GM21619 (cell line): Measurements from ENCODE around the gene NOS1AP.

Source experiments
- ATAC-seq: cut with Tn5 transposase; IDR thresholded peaks from one replicate; pipeline ENCODE4 v1.9.1; 2021; ENCODE audit not compliant: unreplicated experiment

NOS1AP gene

DNA sequence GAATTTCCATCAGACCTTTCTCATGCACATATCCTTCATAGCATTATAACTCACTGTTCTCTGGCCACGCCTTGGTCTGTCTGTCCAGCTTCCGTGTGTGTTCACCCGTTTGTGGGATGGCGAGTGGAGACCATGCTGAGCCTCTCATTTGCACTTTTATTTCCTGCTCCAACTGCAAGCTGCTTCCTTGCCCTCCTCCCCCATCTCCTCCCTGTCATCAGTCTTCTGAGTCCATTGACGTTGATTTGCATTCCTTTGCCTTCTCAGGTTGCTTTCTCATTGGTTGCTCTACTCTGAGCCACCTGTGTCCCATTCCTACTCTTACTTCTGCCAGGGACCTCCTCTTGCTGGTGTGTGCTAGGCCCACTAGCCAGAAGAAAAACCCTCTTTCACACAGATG, 146.4 kb downstream of the NOS1AP start:
- no peak for ATAC-seq

DNA sequence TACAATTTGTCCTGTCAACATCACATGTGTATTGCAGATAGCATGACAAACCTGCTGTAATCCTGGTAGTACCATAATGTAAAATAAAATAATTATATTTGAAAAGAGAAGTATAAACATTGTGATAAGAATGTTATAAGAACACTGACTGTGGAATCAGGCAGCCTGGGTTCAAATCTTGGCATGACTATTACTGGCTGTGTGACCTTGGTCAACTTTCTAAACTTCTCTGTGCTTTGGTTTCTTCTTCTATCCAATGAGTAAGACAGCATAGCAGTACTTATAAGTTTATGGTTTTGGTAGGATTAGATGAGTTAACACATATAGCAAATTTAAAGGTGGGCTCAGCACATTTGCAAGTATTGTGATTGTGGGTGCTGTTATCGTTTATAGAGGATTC, 147.1 kb downstream of the NOS1AP start:
- no peak for ATAC-seq

DNA sequence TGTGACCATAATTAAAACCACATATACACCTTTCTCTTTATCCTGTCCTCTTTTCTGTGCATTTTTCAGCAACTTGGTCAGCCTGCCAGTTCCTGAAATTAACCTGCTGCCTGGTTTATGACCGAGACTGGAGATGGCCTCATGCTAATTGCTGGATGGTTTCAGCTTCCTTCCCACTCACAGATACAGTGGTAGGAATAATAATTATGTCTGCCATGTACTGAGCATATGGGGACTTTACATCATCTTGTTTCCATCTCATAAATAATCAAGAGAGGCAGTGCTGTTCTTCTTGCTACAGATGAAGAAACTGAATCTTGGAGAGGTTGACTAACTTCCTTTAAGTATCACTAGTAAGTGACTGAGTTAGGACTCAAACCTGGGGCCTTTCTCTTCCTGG, 148.2 kb downstream of the NOS1AP start:
- ATAC-seq: no peak

- no peak for ATAC-seq
Measured at GRCh38 chr1:162218546-162218945, 149.1 kb downstream of the NOS1AP start.

- ATAC-seq: no peak
Measured at GRCh38 chr1:162218975-162219374, 149.5 kb downstream of the NOS1AP start.

DNA sequence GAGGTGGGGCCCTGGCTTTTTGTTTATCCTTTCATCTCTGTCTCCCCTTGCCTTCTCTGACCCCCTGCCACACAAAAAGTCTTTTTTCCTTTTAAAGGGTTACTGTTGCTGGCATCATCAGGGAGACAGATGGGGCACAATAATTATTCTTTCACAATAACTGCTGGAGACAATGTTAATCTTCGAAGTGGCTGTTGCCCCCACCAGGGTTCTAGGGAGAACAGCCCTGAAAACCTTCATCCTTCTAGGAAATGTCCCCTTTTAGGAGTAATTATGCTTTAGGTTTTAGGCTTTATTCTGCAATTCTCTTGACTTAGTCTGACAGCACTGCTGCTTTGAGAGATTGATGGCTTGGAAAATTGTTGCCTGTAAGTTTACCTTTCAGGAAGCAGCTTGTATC, 150.0 kb downstream of the NOS1AP start:
- ATAC-seq: no peak

DNA sequence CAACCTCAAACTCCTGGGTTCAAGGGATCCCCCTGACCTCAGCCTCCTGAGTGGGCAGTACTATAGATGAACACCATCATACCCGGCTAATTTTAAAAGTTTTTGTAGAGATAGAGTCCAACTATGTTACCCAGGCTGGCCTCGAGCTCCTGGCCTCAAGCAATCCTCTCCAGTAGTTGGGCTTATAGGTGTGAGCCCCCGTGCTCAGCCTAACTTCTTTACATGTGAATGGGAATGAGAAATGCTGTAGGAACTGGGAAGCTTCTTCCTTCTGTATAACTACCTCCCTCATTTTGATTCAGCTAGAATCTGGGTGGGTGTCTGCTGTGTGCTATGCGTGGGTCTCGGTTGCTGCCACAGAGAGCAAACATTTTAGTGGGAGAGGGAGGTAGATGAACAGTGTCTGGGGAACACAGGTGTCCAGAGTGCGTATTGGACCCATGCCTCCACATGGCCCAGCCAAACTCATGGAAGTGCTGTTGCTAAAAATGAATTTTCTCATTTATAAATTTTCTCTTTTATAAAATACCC, 150.6 kb downstream of the NOS1AP start:
- ATAC-seq: no peak

GRCh38 chr1:162222014-162222413, 152.5 kb downstream of the NOS1AP start:
- ATAC-seq: no peak

DNA sequence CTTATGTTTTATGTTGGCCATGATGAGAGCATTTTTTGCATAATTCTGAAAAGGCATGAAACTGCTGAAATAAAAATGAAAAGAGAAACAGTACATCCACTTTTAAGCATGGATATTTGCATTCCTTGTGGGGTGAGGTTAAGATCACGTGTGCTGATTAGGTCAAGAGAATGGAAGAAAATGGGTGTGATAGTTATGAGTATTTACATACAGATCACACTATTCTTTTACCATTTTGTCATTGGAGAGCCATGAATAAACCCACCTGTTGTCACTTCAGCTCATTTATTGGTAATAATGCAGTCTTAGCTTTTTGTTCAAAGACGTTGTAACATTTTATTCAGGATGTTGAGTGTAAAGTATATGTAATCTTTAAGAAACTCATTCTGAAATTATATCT, 153.2 kb downstream of the NOS1AP start:
- no peak for ATAC-seq

- ATAC-seq: no peak
Measured at GRCh38 chr1:162223488-162223887, 154.0 kb downstream of the NOS1AP start.

DNA sequence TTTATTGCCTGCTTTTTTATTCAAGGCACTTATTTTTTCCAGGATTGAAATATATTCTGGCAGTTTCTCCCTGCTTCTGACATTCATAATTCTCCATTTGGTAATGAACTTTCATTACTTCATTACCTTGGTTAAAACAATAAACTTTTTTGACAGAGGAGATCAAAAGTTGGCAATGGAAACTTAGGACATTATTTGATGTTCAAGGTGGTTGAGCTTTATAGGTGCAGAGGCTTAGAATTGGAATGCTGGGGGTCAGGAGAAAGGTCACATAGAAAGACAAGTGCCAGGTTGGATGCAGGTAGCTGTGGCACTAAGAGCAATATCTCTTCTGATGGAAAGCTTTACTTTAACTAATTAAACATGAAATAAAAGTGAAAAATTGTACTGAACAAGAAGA, 154.8 kb downstream of the NOS1AP start:
- no peak for ATAC-seq

DNA sequence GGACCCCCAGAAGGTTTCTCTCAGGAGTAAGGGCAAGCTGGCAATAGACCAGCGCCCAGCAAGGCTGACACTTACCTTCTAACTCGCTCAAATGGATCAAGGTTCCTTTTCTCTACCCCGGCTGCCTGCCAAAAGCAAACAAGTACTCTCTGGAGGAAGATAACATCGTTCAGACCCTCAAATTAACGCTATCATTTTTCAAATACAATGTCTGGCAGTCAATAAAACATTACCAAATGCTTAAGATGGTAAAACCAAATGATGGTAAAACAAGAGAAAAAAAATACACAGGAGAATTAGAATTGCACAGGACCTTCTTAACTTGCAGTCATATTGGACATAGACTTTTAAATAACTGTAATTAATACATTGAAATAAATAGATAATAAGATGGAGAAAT, 159.1 kb downstream of the NOS1AP start:
- ATAC-seq: no peak

DNA sequence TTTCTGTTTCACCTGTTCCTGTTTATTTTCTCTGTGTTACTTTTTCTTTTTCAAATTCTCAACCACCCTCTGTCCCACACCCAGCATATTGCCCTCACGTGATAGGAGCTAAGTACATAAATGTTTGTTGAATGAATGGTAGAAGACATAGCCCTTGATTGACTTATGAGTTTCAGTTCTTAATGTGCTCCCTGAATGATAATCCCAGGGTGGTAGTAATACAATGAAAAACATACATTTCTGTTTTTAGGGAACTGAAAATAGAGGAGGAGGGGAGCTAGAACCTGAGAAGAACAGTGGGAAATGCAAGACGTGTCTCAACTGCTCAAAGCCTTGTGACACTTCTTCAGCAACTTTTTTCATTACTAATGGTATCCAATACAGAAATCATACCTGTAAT, 160.1 kb downstream of the NOS1AP start:
- no peak for ATAC-seq

GRCh38 chr1:162230096-162230495, 160.6 kb downstream of the NOS1AP start:
- no peak for ATAC-seq

DNA sequence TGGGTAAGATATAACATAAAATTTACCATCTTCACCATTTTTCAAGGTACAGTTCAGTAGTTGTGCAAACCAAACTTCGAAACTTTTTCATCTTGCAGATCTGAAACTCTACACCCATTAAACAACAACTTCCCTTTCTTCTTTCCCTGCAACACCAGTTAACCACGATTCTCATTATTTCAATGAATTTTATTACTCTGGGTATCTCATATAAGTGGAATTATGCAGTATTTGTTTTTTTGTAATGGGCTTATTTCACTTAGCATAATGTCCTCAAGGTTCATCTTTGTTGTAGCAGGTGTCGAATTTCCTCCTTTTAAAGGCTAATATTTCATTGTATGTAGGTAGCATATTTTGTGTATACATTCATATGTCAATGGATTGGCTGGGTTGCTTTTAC, 161.0 kb downstream of the NOS1AP start:
- ATAC-seq: no peak

DNA sequence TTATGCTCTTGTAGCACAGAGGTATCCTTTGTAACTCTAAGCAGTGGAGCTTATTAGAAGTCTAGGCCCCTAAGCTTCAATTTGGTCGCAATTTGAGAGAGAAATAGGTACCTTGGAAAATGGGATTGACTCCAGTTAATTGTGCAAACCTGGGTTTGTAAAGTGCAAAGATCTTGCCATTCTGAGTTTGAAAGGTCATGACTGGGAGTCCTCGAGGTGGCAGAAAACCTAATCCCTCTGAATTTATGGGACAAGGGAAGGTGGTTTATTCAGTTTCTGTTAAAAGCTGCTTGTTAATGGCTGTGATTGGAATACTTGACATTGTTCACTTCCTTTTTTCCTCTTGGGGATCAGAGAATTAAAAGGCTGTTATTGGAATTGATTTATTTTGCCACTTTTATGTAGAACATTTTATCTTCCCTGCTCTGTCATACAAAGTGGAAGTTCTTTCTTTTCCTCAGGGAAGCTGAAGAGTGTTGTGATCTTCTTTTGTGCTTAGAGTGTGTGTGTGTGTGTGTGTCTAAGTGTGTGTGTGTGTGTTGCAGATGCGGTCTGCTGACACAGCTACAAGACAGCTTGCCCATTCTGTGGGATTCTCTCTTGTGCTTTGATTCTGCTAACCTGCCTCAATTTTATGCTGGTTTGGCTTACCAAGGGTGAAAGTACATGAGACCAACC, 162.7 kb downstream of the NOS1AP start:
- no peak for ATAC-seq

DNA sequence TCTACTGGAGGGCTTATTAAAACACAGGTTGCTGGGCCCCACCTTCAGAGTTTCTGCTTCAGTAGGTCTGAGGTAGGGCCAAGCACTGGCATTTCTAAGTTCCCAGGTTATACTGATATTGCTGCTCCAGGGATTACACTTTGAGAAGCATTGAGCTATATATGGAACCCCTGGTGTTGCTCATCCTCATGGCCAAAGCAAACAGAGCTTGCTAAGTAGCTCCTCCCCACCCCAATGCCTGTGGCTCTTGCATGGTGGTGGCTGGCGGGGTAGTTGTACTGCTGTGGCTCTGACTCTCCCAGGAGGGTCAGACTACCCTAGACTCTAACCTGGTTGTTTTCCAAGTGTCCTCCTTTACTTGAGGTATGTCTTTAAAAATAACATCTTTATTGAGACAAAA, 163.6 kb downstream of the NOS1AP start:
- no peak for ATAC-seq

DNA sequence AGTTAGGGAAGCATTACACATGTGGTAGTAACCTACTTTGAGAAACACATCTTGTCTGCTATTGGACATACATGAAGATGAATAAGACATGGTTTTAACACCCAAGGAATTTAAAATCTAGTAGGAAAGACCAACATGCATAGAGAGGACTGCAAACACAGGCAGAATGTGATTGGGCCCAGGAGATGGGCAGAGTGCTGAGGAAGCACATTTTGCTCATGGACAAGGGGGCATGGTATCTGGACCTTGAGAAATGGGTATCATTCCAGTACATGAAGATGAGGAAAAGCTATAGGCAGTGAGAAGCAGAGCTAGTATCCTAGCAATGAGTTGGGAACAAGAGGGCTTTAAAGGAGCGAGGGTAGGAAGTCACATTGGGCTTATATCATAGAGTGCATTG, 164.4 kb downstream of the NOS1AP start:
- no peak for ATAC-seq

- no peak for ATAC-seq
Measured at GRCh38 chr1:162234571-162234970, 165.1 kb downstream of the NOS1AP start.

DNA sequence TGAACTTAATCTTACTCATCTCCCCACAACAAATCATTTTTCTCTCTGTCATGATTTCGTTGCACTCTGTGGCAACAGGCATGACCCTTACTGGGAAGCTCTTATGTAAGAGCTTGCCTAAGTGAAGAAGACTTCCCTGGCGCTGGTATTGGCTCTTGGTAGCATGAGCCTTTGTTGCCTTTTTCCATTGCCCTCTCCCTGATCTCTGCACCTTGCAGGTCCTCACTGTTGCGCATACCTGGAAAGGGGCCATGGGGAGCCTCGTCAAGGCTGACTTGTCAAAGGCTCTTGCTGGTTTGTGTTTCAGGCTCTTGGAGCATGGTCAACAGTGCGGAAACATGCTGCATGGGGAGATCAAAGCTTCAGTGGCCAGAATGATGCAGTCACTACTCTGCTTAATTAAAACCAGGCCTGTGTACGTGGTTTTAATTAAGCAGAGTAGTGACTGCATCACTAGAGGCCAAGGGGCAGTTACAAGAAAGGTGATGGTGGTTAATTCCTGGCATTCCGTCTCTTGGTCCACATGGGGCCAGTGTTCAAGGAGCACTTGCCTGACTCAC, 165.8 kb downstream of the NOS1AP start:
- ATAC-seq: no peak

GRCh38 chr1:162236201-162236600, 166.7 kb downstream of the NOS1AP start:
- no peak for ATAC-seq

- no peak for ATAC-seq
Measured at GRCh38 chr1:162236618-162237017, 167.1 kb downstream of the NOS1AP start.

DNA sequence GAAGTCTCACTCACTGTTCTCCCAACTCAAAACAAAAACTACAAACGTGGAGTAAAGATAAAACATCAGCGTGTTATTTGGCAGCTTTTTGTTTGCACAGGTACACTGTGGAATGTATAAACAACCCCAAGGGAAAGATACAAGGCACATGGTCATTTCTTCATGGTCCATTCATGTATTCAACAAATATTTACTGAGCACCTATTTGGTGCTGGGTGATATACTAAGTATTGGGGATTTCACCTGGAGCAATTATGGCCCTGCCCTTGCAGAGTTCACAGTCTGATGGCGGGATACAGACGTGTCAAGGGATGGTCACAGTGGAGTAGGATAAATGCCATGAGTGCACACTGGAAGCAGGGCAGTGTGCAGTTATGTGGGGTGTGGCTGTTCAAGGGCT, 171.1 kb downstream of the NOS1AP start:
- no peak for ATAC-seq
